Measurements from ENCODE around the gene HGS.

DNA sequence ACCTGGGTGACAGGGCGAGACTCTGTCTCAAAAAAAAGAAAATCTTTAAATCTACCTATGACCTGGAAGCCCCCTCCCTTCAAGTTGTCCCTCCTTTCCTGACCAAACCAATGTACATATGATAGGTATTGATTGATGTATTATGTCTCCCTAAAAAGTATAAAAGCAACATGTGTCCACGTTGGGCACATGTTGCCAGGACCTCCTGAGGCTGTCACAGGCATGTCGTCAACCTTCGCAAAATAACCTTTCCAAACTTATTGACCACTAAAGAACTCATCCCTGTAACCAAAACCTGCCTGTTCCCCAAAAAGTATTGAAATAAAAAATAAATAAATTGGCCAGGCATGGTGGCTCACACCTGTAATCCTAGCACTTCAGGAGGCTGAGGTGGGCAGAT, 21.8 kb upstream of the HGS start:
- TF ChIP-seq, protein P1, sequence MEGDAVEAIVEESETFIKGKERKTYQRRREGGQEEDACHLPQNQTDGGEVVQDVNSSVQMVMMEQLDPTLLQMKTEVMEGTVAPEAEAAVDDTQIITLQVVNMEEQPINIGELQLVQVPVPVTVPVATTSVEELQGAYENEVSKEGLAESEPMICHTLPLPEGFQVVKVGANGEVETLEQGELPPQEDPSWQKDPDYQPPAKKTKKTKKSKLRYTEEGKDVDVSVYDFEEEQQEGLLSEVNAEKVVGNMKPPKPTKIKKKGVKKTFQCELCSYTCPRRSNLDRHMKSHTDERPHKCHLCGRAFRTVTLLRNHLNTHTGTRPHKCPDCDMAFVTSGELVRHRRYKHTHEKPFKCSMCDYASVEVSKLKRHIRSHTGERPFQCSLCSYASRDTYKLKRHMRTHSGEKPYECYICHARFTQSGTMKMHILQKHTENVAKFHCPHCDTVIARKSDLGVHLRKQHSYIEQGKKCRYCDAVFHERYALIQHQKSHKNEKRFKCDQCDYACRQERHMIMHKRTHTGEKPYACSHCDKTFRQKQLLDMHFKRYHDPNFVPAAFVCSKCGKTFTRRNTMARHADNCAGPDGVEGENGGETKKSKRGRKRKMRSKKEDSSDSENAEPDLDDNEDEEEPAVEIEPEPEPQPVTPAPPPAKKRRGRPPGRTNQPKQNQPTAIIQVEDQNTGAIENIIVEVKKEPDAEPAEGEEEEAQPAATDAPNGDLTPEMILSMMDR (IDR thresholded peaks at IDR 0.05; ENCODE audit: insufficient read depth, low read length) = no peak
- no peak for TF ChIP-seq POLR2AphosphoS5 (IDR thresholded peaks at IDR 0.05; ENCODE audit: low read depth)
